OCI-LY7 (cell line): Measurements from ENCODE around the gene PARM1. TPM values are rescaled to one million over a fixed set of nuclear protein-coding genes. Genes with fewer than 3 reads are reported as not detected.

ENCODE experiments used
- BruUV-seq: library from RNA; stranded (reverse); fragments of 400-500 nt; replicated peaks from 2 replicates; lab custom pipeline; 2021; lab: Mats Ljungman, UMichigan
- CTCF ChIA-PET: fragments of 300-600 bp; sonication (Branson Sonifier 250); formaldehyde crosslinking; loops from one replicate; lab custom pipeline; 2022; ENCODE audit warnings: antibody characterized with exemption; ENCODE audit not compliant: unreplicated experiment; lab: Charles Lee
- POLR2A ChIA-PET: fragments of 300-600 bp; sonication (Branson Sonifier 250); formaldehyde crosslinking; loops from one replicate; lab custom pipeline; 2022; ENCODE audit warnings: antibody characterized with exemption; lab: Charles Lee
- DNase-seq: peaks from one replicate; pipeline ENCODE4 v3.0.0-alpha.2; 2015; ENCODE audit warnings: low spot score
- H2AFZ ChIP-seq: fragments of 200-600 bp; sonication (generic), shearing (Covaris generic); 2 replicates; pipeline ENCODE4 v1.6.1; 2014; ENCODE audit warnings: mild to moderate bottlenecking, antibody characterized with exemption, low read length, moderate library complexity
- H3K27ac ChIP-seq: fragments of 200-600 bp; sonication (generic); 2 replicates; pipeline ENCODE4 v1.5.1; 2014; ENCODE audit warnings: mixed run types, low read depth, mild to moderate bottlenecking, moderate library complexity, low read length, inconsistent platforms; ENCODE audit not compliant: poor library complexity, severe bottlenecking
- H3K36me3 ChIP-seq: fragments of 200-600 bp; sonication (generic); 2 replicates; pipeline ENCODE4 v1.6.1; 2014; ENCODE audit warnings: mild to moderate bottlenecking, antibody characterized with exemption, low read length, moderate library complexity, mixed read lengths; ENCODE audit not compliant: insufficient read depth
- H3K4me1 ChIP-seq: fragments of 200-600 bp; sonication (generic); 2 replicates; pipeline ENCODE4 v1.5.1; 2014; ENCODE audit warnings: mild to moderate bottlenecking, low read length; ENCODE audit not compliant: insufficient read depth, poor library complexity, severe bottlenecking
- H3K4me2 ChIP-seq: fragments of 200-600 bp; sonication (generic); 2 replicates; pipeline ENCODE4 v1.6.1; 2014; ENCODE audit warnings: mild to moderate bottlenecking, low read length
- H3K4me3 ChIP-seq: fragments of 200-600 bp; sonication (generic); 2 replicates; pipeline ENCODE4 v1.5.1; 2014; ENCODE audit warnings: mild to moderate bottlenecking, low read depth, low read length; ENCODE audit not compliant: poor library complexity, severe bottlenecking
- H3K79me2 ChIP-seq: fragments of 200-600 bp; sonication (generic); 2 replicates; pipeline ENCODE4 v1.6.1; 2016; ENCODE audit warnings: low read depth, mild to moderate bottlenecking, low read length, moderate library complexity, mixed read lengths; ENCODE audit not compliant: insufficient read depth
- H3K9me2 ChIP-seq: fragments of 200-600 bp; sonication (generic); 2 replicates; pipeline ENCODE4 v1.6.1; 2016; ENCODE audit warnings: mild to moderate bottlenecking, low read length, mixed read lengths; ENCODE audit not compliant: insufficient read depth
- H3K9me3 ChIP-seq: fragments of 200-600 bp; sonication (generic); 2 replicates; pipeline ENCODE4 v1.6.1; 2014; ENCODE audit warnings: mild to moderate bottlenecking, mixed run types, low read length, mixed read lengths
- H4K20me1 ChIP-seq: fragments of 200-600 bp; sonication (generic); 2 replicates; pipeline ENCODE4 v1.6.1; 2014; ENCODE audit warnings: mild to moderate bottlenecking, antibody characterized with exemption, low read length, moderate library complexity, mixed read lengths; ENCODE audit not compliant: insufficient read depth
- EZH2phosphoT487 ChIP-seq: fragments of 200-600 bp; sonication (generic); IDR thresholded peaks from 2 replicates; pipeline ENCODE4 v1.6.1; 2018; ENCODE audit warnings: low read depth, borderline replicate concordance, mild to moderate bottlenecking, mixed run types, antibody characterized with exemption, low read length, moderate library complexity, mixed read lengths
- intact Hi-C: fragments of 100-400 bp; cut with micrococcal nuclease; formaldehyde crosslinking; loops from one replicate; pipeline ENCODE4 v1.10.0; 2022; ENCODE audit not compliant: unreplicated experiment
- total RNA-seq, 2 experiments: library from RNA; depleted of rRNA in 1 of 2; stranded (reverse); fragments of >200 nt in 1 of 2; shearing (Covaris generic) in 1 of 2; gene quantifications; 2 replicates each; pipeline ENCODE4 v1.2.3, GENCODE V29; 2014 to 2022
- TF ChIP-seq, protein P1 (sequence below): fragments of 200-600 bp; sonication (generic); conservative IDR thresholded peaks from 2 replicates; pipeline ENCODE4 v1.5.1; 2014; ENCODE audit warnings: mild to moderate bottlenecking, antibody characterized with exemption, low read length, moderate library complexity, mixed read lengths

Gene PARM1
- total RNA-seq, 2 experiments from 2014 or later, result not detected

DNA sequence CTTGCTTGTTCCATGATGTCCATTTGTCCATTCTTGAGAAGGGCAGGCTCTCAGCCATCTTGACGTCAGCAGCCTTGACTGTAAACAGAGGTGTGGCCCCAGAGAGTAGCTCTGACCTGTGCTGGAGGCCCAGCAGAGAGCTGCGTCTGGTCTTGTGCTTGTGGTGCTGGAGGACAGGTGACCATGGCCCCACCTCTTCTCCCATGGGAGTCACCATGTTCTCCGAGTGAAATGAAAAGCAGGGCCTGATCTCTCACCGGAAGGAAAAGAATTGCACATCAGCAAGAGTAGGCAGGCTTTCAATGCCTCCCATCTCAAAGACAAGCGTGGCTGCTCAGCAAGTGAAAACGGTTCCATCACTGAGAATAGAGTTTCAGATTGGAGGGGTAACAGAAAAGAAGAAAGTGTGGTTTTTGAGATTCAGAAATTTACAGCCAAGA is 11.5 kb downstream of the PARM1 start:
- Histone ChIP-seq H3K4me2 (no peak overlapping the region), H2AFZ (no peak overlapping the region), H4K20me1 (no peaks in the 10 kb centered on the region), H3K79me2 (no peaks in the 10 kb centered on the region), H3K4me3 (no peak overlapping the region), H3K4me1 (no peaks in the 10 kb centered on the region), H3K9me3 (no peaks in the 10 kb centered on the region), H3K9me2 (peaks cover 3% of the 10 kb centered on the region; the same call in 1 of the 2 replicates), H3K36me3 (no peaks in the 10 kb centered on the region), H3K27ac (no peak overlapping the region)
- TF ChIP-seq, protein P1, sequence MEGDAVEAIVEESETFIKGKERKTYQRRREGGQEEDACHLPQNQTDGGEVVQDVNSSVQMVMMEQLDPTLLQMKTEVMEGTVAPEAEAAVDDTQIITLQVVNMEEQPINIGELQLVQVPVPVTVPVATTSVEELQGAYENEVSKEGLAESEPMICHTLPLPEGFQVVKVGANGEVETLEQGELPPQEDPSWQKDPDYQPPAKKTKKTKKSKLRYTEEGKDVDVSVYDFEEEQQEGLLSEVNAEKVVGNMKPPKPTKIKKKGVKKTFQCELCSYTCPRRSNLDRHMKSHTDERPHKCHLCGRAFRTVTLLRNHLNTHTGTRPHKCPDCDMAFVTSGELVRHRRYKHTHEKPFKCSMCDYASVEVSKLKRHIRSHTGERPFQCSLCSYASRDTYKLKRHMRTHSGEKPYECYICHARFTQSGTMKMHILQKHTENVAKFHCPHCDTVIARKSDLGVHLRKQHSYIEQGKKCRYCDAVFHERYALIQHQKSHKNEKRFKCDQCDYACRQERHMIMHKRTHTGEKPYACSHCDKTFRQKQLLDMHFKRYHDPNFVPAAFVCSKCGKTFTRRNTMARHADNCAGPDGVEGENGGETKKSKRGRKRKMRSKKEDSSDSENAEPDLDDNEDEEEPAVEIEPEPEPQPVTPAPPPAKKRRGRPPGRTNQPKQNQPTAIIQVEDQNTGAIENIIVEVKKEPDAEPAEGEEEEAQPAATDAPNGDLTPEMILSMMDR, result no peak
- TF ChIP-seq EZH2phosphoT487, result no peak
- POLR2A ChIA-PET, result interaction anchor here (1.4 kb wide), 1 partner anchor 9 kb away, joined by 4 read pairs; no protein-coding TSS in a partner anchor
- intact Hi-C loops, result no loop called here
- no peak for DNase-seq
- no TSS peak for BruUV-seq
- CTCF ChIA-PET, result no interaction called here

DNA sequence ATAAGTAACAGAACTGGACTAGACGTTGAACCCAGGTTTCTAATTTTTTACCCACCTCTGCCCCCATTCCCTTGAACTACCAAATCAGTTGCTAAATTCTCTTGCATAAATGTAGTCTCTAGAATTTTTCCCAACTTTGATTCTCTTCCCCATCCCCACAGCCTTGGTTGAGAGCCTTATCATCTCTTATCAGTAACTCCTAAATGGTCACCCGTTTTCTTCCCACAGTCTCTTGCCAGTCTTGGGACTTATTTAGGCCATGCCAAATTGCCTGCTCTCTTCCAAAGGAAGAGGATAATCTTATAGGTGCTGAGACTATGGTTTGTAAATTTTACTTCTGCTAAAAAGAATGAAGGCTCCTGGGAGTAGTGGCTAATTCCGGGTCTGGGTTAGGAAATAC is 13.3 kb downstream of the PARM1 start:
- no TSS peak for BruUV-seq
- H3K36me3 ChIP-seq, result no peaks in the 10 kb centered on the region
- H4K20me1 ChIP-seq, result no peaks in the 10 kb centered on the region
- POLR2A ChIA-PET, result no interaction called here
- H2AFZ ChIP-seq, result no peak overlapping the region
- CTCF ChIA-PET, result no interaction called here
- no peak overlapping the region for H3K4me2 ChIP-seq
- H3K27ac ChIP-seq, result no peak overlapping the region
- no peak overlapping the region for H3K4me3 ChIP-seq
- H3K79me2 ChIP-seq, result no peaks in the 10 kb centered on the region
- intact Hi-C loops, result no loop called here
- no peaks in the 10 kb centered on the region for H3K9me3 ChIP-seq
- no peak for TF ChIP-seq EZH2phosphoT487
- TF ChIP-seq, protein P1, result no peak
- H3K9me2 ChIP-seq, result peaks cover 3% of the 10 kb centered on the region; the same call in 1 of the 2 replicates
- no peak for DNase-seq
- no peaks in the 10 kb centered on the region for H3K4me1 ChIP-seq

DNA sequence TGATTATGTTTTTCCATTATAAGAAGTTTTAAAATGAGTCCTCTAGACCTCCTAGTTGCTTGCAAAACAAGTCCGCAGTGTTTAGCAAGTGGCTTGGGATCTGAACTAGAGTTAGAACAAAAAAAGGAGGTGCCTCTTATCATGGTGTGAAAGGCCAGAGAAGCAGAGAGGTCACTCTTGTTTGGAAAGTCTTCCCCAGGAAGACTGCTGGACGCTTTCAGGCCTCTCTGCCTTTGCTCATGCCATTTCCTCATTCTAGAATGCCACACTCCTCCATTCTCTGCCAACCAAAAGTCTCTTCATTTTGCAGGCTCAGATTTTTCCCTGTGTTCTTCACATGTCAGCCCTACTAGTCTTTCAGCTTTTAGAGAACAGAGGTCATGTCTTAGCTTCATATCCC is 14.9 kb downstream of the PARM1 start:
- Histone ChIP-seq H4K20me1 (no peaks in the 10 kb centered on the region), H3K9me2 (peaks cover 3% of the 10 kb centered on the region; the same call in 1 of the 2 replicates), H3K79me2 (no peaks in the 10 kb centered on the region), H3K4me1 (no peaks in the 10 kb centered on the region), H2AFZ (no peak overlapping the region), H3K36me3 (no peaks in the 10 kb centered on the region), H3K9me3 (no peaks in the 10 kb centered on the region), H3K27ac (no peak overlapping the region), H3K4me3 (no peak overlapping the region), H3K4me2 (no peak overlapping the region)
- DNase-seq, result no peak
- intact Hi-C loops, result no loop called here
- CTCF ChIA-PET, result no interaction called here
- POLR2A ChIA-PET, result no interaction called here
- BruUV-seq, result no TSS peak
- TF ChIP-seq, protein P1, result no peak
- no peak for TF ChIP-seq EZH2phosphoT487
